OCI-LY1 (cell line): ENCODE results near the gene IGF1R.

ENCODE experiments used
- H2AFZ ChIP-seq: fragments of 200-600 bp; sonication (generic), shearing (Covaris generic); 2 replicates; pipeline ENCODE4 v1.6.0; 2014; ENCODE audit warnings: antibody characterized with exemption, mild to moderate bottlenecking, low read length
- H3F3A ChIP-seq: fragments of 200-600 bp; sonication (generic), shearing (Covaris generic); 2 replicates; pipeline ENCODE4 v1.6.0; 2014; ENCODE audit warnings: mild to moderate bottlenecking, antibody characterized with exemption, low read length, moderate library complexity; ENCODE audit not compliant: insufficient read depth
- H3K27ac ChIP-seq: fragments of 200-600 bp; sonication (generic); 2 replicates; pipeline ENCODE4 v1.5.1; 2014; ENCODE audit warnings: low read length, mixed run types, mild to moderate bottlenecking, low read depth; ENCODE audit not compliant: poor library complexity, severe bottlenecking
- H3K27me3 ChIP-seq: fragments of 200-600 bp; sonication (generic); 2 replicates; pipeline ENCODE4 v1.6.0; 2014; ENCODE audit warnings: antibody characterized with exemption, mild to moderate bottlenecking, low read length, moderate library complexity; ENCODE audit not compliant: insufficient read depth
- H3K36me3 ChIP-seq: fragments of 200-600 bp; sonication (generic); 2 replicates; pipeline ENCODE4 v1.6.1; 2014; ENCODE audit warnings: mild to moderate bottlenecking, antibody characterized with exemption, low read length, moderate library complexity, mixed read lengths; ENCODE audit not compliant: insufficient read depth
- H3K4me1 ChIP-seq: fragments of 200-600 bp; sonication (generic); 2 replicates; pipeline ENCODE4 v1.5.1; 2014; ENCODE audit warnings: mild to moderate bottlenecking, low read length, moderate library complexity; ENCODE audit not compliant: insufficient read depth, severe bottlenecking
- H3K4me2 ChIP-seq: fragments of 200-600 bp; sonication (generic), shearing (Covaris generic); 2 replicates; pipeline ENCODE4 v1.6.1; 2014; ENCODE audit warnings: low read length
- H3K4me3 ChIP-seq: fragments of 200-600 bp; sonication (generic); 2 replicates; pipeline ENCODE4 v1.5.1; 2014; ENCODE audit warnings: low read length, low read depth, mild to moderate bottlenecking, mixed read lengths; ENCODE audit not compliant: poor library complexity, severe bottlenecking
- H3K79me2 ChIP-seq: fragments of 200-600 bp; shearing (Covaris generic); 2 replicates; pipeline ENCODE4 v1.6.1; 2016; ENCODE audit warnings: mixed run types, low read length, mixed read lengths; ENCODE audit not compliant: insufficient read depth
- H3K9ac ChIP-seq: fragments of 200-600 bp; sonication (generic), shearing (Covaris generic); 2 replicates; pipeline ENCODE4 v1.6.1; 2014; ENCODE audit warnings: mild to moderate bottlenecking, low read length, mixed read lengths
- H3K9me2 ChIP-seq: fragments of 200-600 bp; sonication (generic), shearing (Covaris generic); 2 replicates; pipeline ENCODE4 v1.6.1; 2014; ENCODE audit warnings: low read depth, mild to moderate bottlenecking, low read length, mixed read lengths
- H3K9me3 ChIP-seq: fragments of 200-600 bp; shearing (Covaris generic); 2 replicates; pipeline ENCODE4 v1.6.1; 2014; ENCODE audit warnings: low read length, mixed read lengths
- H4K20me1 ChIP-seq: fragments of 200-600 bp; sonication (generic), shearing (Covaris generic); 2 replicates; pipeline ENCODE4 v1.6.0; 2016; ENCODE audit warnings: mild to moderate bottlenecking, low read length; ENCODE audit not compliant: insufficient read depth
- EZH2 ChIP-seq: fragments of 200-600 bp; sonication (generic), shearing (Covaris generic); IDR thresholded peaks from 2 replicates; pipeline ENCODE4 v1.8.0; 2017; ENCODE audit warnings: borderline replicate concordance, mixed run types, mild to moderate bottlenecking, antibody characterized with exemption, low read length, moderate library complexity, mixed read lengths
- TF ChIP-seq, protein P1 (sequence below): fragments of 200-600 bp; sonication (generic), shearing (Covaris generic); IDR thresholded peaks from 2 replicates; pipeline ENCODE4 v1.5.1; 2017; ENCODE audit warnings: mild to moderate bottlenecking, antibody characterized with exemption, low read length, moderate library complexity, mixed read lengths

IGF1R gene

DNA sequence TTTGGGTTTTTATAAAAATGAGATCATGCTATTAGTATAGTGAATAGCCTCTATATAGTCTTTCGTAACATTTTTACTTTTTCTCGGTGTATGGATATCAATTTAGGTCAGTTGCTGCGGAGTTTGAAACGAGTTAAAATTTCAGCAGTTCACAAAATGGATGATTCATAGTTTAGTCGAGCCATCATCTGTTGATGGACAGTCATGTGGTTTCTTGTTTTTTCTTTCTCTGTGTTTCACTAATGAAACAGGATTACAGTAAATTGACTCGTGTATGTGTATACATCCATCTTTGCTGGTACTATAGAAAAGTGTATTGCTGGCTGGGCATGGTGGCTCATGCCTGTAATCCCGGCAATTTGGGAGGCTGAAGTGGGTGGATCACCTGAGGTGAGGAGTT is 106.8 kb downstream of the IGF1R start:
- no peak overlapping the region for H3K27ac ChIP-seq
- no peaks in the 10 kb centered on the region for H3K9me3 ChIP-seq
- H3K4me1 ChIP-seq, result no peaks in the 10 kb centered on the region
- H4K20me1 ChIP-seq, result no peaks in the 10 kb centered on the region
- H3K4me2 ChIP-seq, result no peak overlapping the region
- H3F3A ChIP-seq, result no peaks in the 10 kb centered on the region
- H2AFZ ChIP-seq, result no peak overlapping the region
- H3K4me3 ChIP-seq, result no peak overlapping the region
- H3K9me2 ChIP-seq, result no peaks in the 10 kb centered on the region
- no peaks in the 10 kb centered on the region for H3K79me2 ChIP-seq
- H3K27me3 ChIP-seq, result no peaks in the 10 kb centered on the region
- H3K9ac ChIP-seq, result no peak overlapping the region
- TF ChIP-seq, protein P1, sequence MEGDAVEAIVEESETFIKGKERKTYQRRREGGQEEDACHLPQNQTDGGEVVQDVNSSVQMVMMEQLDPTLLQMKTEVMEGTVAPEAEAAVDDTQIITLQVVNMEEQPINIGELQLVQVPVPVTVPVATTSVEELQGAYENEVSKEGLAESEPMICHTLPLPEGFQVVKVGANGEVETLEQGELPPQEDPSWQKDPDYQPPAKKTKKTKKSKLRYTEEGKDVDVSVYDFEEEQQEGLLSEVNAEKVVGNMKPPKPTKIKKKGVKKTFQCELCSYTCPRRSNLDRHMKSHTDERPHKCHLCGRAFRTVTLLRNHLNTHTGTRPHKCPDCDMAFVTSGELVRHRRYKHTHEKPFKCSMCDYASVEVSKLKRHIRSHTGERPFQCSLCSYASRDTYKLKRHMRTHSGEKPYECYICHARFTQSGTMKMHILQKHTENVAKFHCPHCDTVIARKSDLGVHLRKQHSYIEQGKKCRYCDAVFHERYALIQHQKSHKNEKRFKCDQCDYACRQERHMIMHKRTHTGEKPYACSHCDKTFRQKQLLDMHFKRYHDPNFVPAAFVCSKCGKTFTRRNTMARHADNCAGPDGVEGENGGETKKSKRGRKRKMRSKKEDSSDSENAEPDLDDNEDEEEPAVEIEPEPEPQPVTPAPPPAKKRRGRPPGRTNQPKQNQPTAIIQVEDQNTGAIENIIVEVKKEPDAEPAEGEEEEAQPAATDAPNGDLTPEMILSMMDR, result no peak
- TF ChIP-seq EZH2, result no peak
- no peaks in the 10 kb centered on the region for H3K36me3 ChIP-seq

DNA sequence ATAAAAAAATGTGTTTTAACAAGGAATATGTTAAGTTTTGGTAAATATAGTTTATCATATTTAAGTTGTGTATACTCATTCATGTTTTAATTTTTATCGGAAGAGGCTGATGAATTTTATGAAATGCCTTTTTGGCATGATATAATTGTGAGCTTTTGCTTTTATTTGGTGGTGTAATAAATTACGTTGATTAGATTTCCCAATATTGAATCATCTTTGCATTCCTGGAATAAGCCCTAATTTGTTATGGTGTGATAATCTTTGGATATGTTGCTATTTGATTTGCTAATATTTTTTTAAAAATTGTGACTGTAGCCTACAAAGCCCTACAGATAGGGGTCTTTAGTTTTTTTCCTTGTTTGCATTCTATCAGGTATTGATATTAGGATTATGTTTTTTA is 107.4 kb downstream of the IGF1R start:
- TF ChIP-seq EZH2, result no peak
- TF ChIP-seq, protein P1, result no peak
- H3K9me2 ChIP-seq, result no peaks in the 10 kb centered on the region
- H3K9ac ChIP-seq, result no peak overlapping the region
- H3K27ac ChIP-seq, result no peak overlapping the region
- no peaks in the 10 kb centered on the region for H4K20me1 ChIP-seq
- no peak overlapping the region for H2AFZ ChIP-seq
- no peaks in the 10 kb centered on the region for H3K4me1 ChIP-seq
- no peak overlapping the region for H3K4me3 ChIP-seq
- no peaks in the 10 kb centered on the region for H3F3A ChIP-seq
- no peaks in the 10 kb centered on the region for H3K79me2 ChIP-seq
- H3K27me3 ChIP-seq, result no peaks in the 10 kb centered on the region
- no peak overlapping the region for H3K4me2 ChIP-seq
- H3K9me3 ChIP-seq, result no peaks in the 10 kb centered on the region
- no peaks in the 10 kb centered on the region for H3K36me3 ChIP-seq

DNA sequence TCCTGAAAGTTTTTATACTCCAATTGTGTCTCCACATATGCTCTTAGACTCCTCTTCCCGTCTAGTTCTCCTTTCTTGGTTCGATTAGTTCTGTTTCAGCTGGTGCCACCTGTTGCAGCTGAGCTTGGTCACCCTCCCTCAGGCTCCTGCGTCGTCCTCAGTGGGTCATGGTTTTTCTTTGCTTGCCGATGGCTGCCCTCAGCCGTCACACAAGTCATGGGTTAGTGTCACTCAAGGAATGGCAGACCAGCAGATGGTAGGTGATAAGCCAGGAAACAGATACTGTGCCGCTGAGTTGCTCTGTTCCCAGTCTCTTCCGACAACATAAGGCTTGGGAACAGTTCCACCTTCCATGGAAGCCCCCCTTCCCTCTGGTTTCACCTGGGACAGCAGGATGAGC is 109.9 kb downstream of the IGF1R start:
- Histone ChIP-seq H4K20me1 (no peaks in the 10 kb centered on the region), H2AFZ (no peak overlapping the region), H3K9me2 (no peaks in the 10 kb centered on the region), H3K9ac (no peak overlapping the region), H3K27me3 (no peaks in the 10 kb centered on the region), H3F3A (no peaks in the 10 kb centered on the region), H3K4me2 (no peak overlapping the region), H3K27ac (no peak overlapping the region), H3K4me3 (no peak overlapping the region), H3K4me1 (no peaks in the 10 kb centered on the region), H3K79me2 (no peaks in the 10 kb centered on the region), H3K36me3 (no peaks in the 10 kb centered on the region), H3K9me3 (no peaks in the 10 kb centered on the region)
- TF ChIP-seq EZH2, result no peak

DNA sequence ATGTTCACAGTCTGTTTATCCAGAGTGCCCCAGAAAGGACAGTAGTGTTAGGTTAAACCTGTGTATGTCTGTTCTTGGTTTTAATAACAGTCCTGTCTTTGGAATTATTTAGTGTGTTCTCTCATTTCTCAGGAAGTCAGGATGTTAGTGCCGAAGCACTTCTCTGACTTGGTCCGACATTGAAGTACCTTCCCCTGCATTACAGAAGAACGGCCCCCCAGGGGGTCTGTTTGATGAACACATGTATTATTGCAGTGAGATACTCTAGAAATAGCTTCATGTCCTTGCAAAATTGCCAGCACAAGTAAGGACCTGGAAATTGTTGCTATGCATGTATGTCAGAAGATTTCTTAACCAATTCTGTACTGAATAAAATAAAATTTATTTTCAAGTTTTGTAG is 110.9 kb downstream of the IGF1R start:
- TF ChIP-seq EZH2, result no peak
- TF ChIP-seq, protein P1, result no peak
- Histone ChIP-seq H4K20me1 (no peaks in the 10 kb centered on the region), H3K9me3 (no peaks in the 10 kb centered on the region), H3K4me1 (no peaks in the 10 kb centered on the region), H3K79me2 (no peaks in the 10 kb centered on the region), H2AFZ (no peak overlapping the region), H3K27ac (no peak overlapping the region), H3K27me3 (no peaks in the 10 kb centered on the region), H3K36me3 (no peaks in the 10 kb centered on the region), H3F3A (no peaks in the 10 kb centered on the region), H3K9ac (no peak overlapping the region), H3K4me2 (no peak overlapping the region), H3K4me3 (no peak overlapping the region), H3K9me2 (no peaks in the 10 kb centered on the region)
